Amniotic epithelial cell (primary cell): Measurements from ENCODE around the gene PPM1B.
"Not testable (repeated sequence)": the region's sequence is repeated elsewhere in the genome, so short reads cannot be mapped to it uniquely, and the experiment has no call there.

Source experiments
- DNase-seq: peaks from one replicate; pipeline ENCODE4 v3.0.0-alpha.2; 2010; ENCODE audit warnings: low read depth

The PPM1B gene

DNA sequence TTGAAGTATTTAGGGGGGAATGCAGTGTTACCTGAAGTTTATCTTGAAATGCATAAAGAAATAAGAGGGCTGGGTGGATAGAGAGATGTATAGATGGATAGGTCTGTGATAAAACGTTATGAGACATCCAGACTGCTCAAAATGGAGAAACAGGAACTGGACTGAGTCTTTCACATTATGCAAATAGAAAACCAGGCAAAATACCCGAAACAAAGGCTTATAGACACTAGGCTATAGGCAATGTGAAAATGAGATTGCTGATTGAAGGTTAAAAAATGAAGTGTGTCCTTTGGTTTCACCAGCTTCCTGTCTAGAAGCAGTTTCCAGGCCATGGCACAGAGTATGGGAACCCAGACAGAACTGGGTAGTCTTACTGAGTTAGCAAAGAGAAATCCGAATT, 81.7 kb downstream of the PPM1B start:
- no peak for DNase-seq

DNA sequence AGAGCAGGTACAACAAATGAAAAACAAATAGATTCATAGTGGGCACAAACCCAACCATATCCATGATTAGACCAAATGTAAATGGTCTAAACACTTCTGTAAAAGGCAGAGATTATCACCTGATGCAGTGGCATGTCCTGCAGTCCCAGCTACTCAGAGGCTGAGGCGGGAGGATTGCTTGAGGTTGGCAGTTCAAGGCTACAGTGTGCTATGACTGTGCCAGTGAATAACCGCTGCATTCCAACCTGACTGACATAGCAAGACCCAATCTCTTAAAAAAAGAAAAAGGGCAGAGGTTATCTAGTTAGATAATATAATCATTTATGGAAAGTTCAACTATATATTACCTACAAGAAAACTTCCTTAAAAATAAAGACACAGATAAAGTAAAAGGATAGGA, 85.3 kb downstream of the PPM1B start:
- DNase-seq: no peak

GRCh38 chr2:44255704-44256103, 87.0 kb downstream of the PPM1B start:
- not testable (repeated sequence) for DNase-seq

GRCh38 chr2:44257802-44258201, 89.1 kb downstream of the PPM1B start:
- DNase-seq: peak; percentile 25

- DNase-seq: no peak
Measured at GRCh38 chr2:44267269-44267795, 98.7 kb downstream of the PPM1B start.

DNA sequence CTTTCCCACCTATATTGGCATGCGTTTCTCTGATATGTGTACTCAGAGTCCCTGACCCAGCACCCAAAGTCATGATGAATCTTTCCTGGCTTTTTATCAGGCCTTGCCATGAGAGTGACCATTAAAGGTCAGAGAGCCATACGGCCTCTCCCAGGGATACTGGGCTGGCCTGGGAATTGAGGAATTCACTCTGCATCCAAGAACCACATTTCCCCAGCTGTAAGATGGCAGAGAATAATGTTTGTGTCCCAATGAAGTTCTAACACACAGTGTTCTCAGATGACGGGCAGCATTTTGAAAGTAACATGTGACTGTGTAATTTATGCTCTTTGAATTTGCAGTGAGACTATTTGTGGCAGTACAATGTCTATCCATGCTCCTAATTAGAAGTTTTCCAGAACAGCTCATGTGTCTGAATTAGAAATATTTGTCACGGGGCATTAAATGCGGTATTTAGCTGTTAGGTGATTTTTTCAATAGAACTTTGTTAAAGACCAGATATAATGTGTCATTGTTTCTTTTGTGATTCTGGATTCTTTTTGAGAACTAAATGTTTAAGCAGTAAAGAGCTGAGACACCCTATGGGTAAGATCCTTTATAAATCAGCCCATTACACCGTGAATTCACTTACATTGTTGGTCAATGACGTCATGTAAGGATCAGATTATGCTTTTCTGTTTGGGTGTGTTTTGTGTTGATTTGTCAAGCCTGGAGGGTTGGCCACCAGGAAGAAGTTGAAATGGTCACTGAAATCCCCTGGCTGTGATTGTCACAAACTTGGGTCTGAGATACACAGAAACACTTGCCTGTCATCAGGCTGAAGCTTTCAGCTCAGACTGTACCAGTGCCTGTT, 99.3 kb downstream of the PPM1B start:
- peak; percentile 53 for DNase-seq

GRCh38 chr2:44269831-44270230, 101.2 kb downstream of the PPM1B start:
- no peak for DNase-seq

DNA sequence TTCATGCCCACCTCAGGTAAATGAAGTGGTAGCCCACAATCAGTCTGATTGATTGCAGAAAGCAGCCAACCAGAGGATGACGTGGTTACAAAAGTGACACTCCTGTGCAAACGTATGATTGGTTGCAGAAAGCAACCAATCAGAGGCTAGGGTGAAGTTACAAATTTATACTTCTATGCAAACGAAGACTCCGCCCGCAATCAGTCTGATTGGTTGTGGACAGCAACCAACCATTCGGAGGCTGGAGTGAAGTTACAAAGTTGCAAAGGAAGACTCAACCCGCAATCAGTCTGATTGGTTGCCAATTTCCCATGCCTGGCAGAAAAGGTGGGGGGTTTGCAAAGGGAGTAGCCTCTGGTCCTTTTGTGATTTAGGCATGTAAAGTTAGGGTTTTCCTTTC, 102.6 kb downstream of the PPM1B start:
- DNase-seq: no peak

DNA sequence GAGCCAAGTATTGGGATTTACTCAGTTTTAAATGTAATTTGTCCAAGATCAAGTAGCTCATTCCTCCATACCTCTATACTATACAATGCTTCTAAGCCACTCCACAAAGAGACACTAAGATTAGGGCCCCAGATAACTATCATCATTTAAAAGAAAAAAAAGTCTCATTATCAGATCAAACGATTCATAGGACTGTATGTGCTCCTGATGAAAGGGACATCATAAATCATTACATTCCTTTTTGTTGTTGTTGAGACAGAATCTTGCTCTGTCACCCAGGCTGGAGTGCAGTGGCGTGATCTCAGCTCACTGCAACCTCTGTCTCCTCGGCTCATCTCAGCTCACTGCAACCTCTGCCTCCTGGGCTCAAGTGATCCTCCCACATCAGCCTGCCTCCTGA, 104.4 kb downstream of the PPM1B start:
- DNase-seq: peak; percentile 41

GRCh38 chr2:44273596-44273995, 104.9 kb downstream of the PPM1B start:
- peak; percentile 86 for DNase-seq

- DNase-seq: peak; percentile 77
Measured at GRCh38 chr2:44275927-44276303, 107.2 kb downstream of the PPM1B start.

DNA sequence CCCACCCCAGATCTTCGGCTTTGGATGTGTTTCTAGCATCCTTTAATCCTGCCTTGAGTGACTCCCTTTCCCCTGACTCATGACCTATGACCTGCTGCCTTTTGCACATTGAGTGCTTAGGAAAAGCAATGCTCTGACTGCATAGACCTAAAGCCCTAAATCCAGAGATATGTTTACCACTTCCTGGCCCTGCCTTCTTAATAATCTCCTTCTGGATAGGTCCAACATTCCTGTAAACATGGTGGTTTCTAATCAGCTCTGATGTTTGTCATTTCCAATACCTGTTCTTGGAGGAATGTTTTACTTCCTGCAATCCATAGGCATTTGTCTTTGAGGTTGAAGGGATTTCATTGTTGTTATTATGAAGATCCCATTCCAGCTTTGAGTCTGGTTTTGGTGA, 108.9 kb downstream of the PPM1B start:
- DNase-seq: peak; percentile 82

DNA sequence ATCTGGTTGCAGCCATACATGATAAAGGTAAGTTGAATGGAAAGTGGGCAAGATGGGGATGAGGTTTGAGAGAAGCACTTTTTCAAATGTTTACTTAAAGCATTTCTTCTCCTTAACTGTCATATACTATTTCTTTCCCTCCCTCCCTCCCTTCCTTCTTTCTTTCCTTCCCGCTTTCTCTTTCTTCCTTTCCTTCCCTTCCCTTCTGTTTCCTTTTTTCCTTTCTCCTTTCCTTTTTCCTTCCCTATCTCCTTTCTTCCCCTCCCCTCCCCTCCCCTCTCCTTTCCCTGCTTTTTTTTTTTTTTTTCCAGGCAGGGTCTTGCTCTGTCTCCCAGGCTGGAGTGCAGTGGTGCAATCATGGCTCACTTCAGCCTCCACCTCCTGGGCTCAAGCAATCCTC, 112.2 kb downstream of the PPM1B start:
- no peak for DNase-seq
